Activated CD4-positive, alpha-beta T cell treated with anti-CD3 and anti-CD28 coated beads for 36 hours (primary cell): ENCODE data around the gene SLC17A9. TPM values are rescaled to one million over a fixed set of nuclear protein-coding genes. Genes with fewer than 3 reads are reported as not detected.

Source experiments
- ATAC-seq: fragments of 200-7000 bp; cut with Tn5 transposase; one replicate; pipeline ENCODE4 v1.10.0; 2021; ENCODE audit warnings: mild to moderate bottlenecking, moderate library complexity
- CTCF ChIA-PET: fragments of 350-600 bp; sonication (Branson Sonifier 250); formaldehyde crosslinking; loops from one replicate; lab custom pipeline; 2021; ENCODE audit warnings: antibody characterized with exemption; lab: Charles Lee
- POLR2A ChIA-PET: fragments of 350-600 bp; sonication (Branson Sonifier 250); formaldehyde crosslinking; loops from one replicate; lab custom pipeline; 2021; ENCODE audit warnings: antibody characterized with exemption, inconsistent platforms; lab: Charles Lee
- DNase-seq: peaks from one replicate; pipeline ENCODE4 v3.0.0-alpha.2; 2020
- H3K27ac Mint-ChIP-seq: one replicate; pipeline ENCODE4 v1.8.0; 2021; ENCODE audit warnings: mixed read lengths
- H3K27me3 Mint-ChIP-seq: one replicate; pipeline ENCODE4 v1.8.0; 2021; ENCODE audit warnings: mixed read lengths
- H3K36me3 Mint-ChIP-seq: one replicate; pipeline ENCODE4 v1.8.0; 2021; ENCODE audit warnings: low read depth, mixed read lengths
- H3K4me1 Mint-ChIP-seq: one replicate; pipeline ENCODE4 v1.8.0; 2021; ENCODE audit warnings: mixed read lengths
- H3K4me3 Mint-ChIP-seq: one replicate; pipeline ENCODE4 v1.8.0; 2021; ENCODE audit warnings: mild to moderate bottlenecking, moderate library complexity, mixed read lengths
- H3K9me3 Mint-ChIP-seq: one replicate; pipeline ENCODE4 v1.8.0; 2021; ENCODE audit warnings: low read depth, mixed read lengths
- intact Hi-C, 2 experiments: fragments of 100-400 bp; cut with DNase I in 1 of 2; cut with micrococcal nuclease in 1 of 2; formaldehyde crosslinking; loops; one replicate each; pipeline versions ENCODE4 v1.14.2 to v1.15.1; 2022 to 2024; cut with DNase I, micrococcal nuclease
- total RNA-seq, 2 experiments: library from RNA; stranded (reverse); gene quantifications; one replicate each; pipeline ENCODE4 v1.2.3, GENCODE V29; 2021

Gene SLC17A9
- total RNA-seq, 2 experiments from 2014 or later = 16.2 to 16.5 TPM

GRCh38 chr20:62998449-62998848 lies 45.9 kb downstream of the SLC17A9 start:
- Mint-ChIP-seq H3K36me3 (no peaks in the 10 kb centered on the region), H3K27ac (no peak overlapping the region), H3K27me3 (peaks cover 27% of the 10 kb centered on the region), H3K4me3 (no peak overlapping the region), H3K9me3 (no peaks in the 10 kb centered on the region), H3K4me1 (no peaks in the 10 kb centered on the region)
- CTCF ChIA-PET = interaction anchor here (0.7 kb wide), 1 partner anchor 78 kb away, joined by 4 read pairs; no protein-coding TSS in a partner anchor
- intact Hi-C loops = no loop called here
- DNase-seq (no peak), ATAC-seq (no peak)
- POLR2A ChIA-PET = no interaction called here

- Mint-ChIP-seq H3K4me3 (no peak overlapping the region), H3K9me3 (no peaks in the 10 kb centered on the region), H3K4me1 (no peaks in the 10 kb centered on the region), H3K27me3 (peaks cover 36% of the 10 kb centered on the region), H3K36me3 (no peaks in the 10 kb centered on the region), H3K27ac (no peak overlapping the region)
- ChIA-PET CTCF (interaction anchor here (0.5 to 1.3 kb wide), 3 partner anchors 9 to 343 kb away, joined by 3 to 4 read pairs (median 4); no protein-coding TSS in a partner anchor), POLR2A (no interaction called here)
- ATAC-seq (no peak), DNase-seq (no peak)
- intact Hi-C loops = no loop called here
These were observed 47.1 kb downstream of the SLC17A9 start for GRCh38 chr20:62999580-62999979.

GRCh38 chr20:63000036-63000435 lies 47.5 kb downstream of the SLC17A9 start:
- Mint-ChIP-seq H3K27ac (no peak overlapping the region), H3K9me3 (no peaks in the 10 kb centered on the region), H3K4me1 (no peaks in the 10 kb centered on the region), H3K4me3 (no peak overlapping the region), H3K27me3 (peaks cover 37% of the 10 kb centered on the region), H3K36me3 (no peaks in the 10 kb centered on the region)
- POLR2A ChIA-PET = no interaction called here
- CTCF ChIA-PET = interaction anchor here (0.5 to 1.3 kb wide), 2 partner anchors 9 to 221 kb away, joined by 3 to 4 read pairs; no protein-coding TSS in a partner anchor
- ATAC-seq (no peak), DNase-seq (no peak)
- intact Hi-C loops = no loop called here

DNA sequence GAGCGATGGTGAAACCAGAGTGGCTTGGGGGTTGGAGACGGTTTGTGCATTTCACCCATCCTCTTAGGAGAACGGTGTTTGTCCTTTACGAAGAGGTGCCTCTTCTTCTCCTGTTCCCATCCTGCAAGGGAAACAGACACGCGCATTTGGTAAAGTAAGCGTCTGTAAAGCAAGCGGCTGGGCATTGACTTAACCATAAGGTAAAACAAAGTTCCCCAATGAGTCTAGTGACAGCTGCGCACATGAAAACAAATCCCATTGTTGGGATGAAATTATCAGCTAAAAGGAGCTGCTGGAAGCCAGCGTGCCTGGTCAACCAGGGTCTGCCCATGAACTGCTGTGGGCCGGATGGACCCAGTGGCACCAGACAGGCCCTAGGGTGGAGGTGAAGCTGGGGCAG lies 48.4 kb downstream of the SLC17A9 start:
- Mint-ChIP-seq H3K27me3 (peaks cover 42% of the 10 kb centered on the region), H3K27ac (no peak overlapping the region), H3K9me3 (no peaks in the 10 kb centered on the region), H3K4me3 (no peak overlapping the region), H3K4me1 (no peaks in the 10 kb centered on the region), H3K36me3 (no peaks in the 10 kb centered on the region)
- DNase-seq (no peak), ATAC-seq (no peak)
- ChIA-PET CTCF (interaction anchor here (0.6 kb wide), 3 partner anchors 14 to 93 kb away, joined by 3 to 4 read pairs (median 3); no protein-coding TSS in a partner anchor), POLR2A (no interaction called here)
- intact Hi-C loops = no loop called here

- H3K9me3 Mint-ChIP-seq = no peaks in the 10 kb centered on the region
- no peak for ATAC-seq
- H3K27me3 Mint-ChIP-seq = peaks cover 40% of the 10 kb centered on the region
- ChIA-PET CTCF (interaction anchor here (0.7 to 1.9 kb wide), 2 partner anchors 134 to 1135 kb away, joined by 3 to 5 read pairs; no protein-coding TSS in a partner anchor), POLR2A (no interaction called here)
- H3K4me3 Mint-ChIP-seq = no peak overlapping the region
- H3K27ac Mint-ChIP-seq = no peak overlapping the region
- DNase-seq = no peak
- intact Hi-C loops = no loop called here
- no peaks in the 10 kb centered on the region for H3K36me3 Mint-ChIP-seq
- no peaks in the 10 kb centered on the region for H3K4me1 Mint-ChIP-seq
These were observed 50.0 kb downstream of the SLC17A9 start for GRCh38 chr20:63002511-63002910.

- Mint-ChIP-seq H3K9me3 (no peaks in the 10 kb centered on the region), H3K4me3 (no peak overlapping the region), H3K27me3 (peaks cover 45% of the 10 kb centered on the region), H3K36me3 (no peaks in the 10 kb centered on the region), H3K27ac (no peak overlapping the region), H3K4me1 (peaks cover 6% of the 10 kb centered on the region)
- ChIA-PET POLR2A (no interaction called here), CTCF (interaction anchor here (1.9 kb wide), 1 partner anchor 135 kb away, joined by 5 read pairs; no protein-coding TSS in a partner anchor)
- intact Hi-C loops = no loop called here
- no peak for ATAC-seq
- no peak for DNase-seq
These were observed 51.0 kb downstream of the SLC17A9 start for GRCh38 chr20:63003546-63003945.

- Mint-ChIP-seq H3K9me3 (no peaks in the 10 kb centered on the region), H3K4me1 (peaks cover 14% of the 10 kb centered on the region), H3K27me3 (peaks cover 50% of the 10 kb centered on the region), H3K4me3 (no peak overlapping the region), H3K36me3 (no peaks in the 10 kb centered on the region), H3K27ac (no peak overlapping the region)
- DNase-seq (no peak), ATAC-seq (no peak)
- intact Hi-C loops = loop anchor here in 1 of 2 experiments (5.0 kb wide), 2 partner anchors 102 to 187 kb away; partner anchors contain the start of gene COL9A3
- CTCF ChIA-PET = interaction anchor here (1.4 kb wide), 1 partner anchor 25 kb away, joined by 3 read pairs; no protein-coding TSS in a partner anchor
- POLR2A ChIA-PET = no interaction called here
These were observed 52.3 kb downstream of the SLC17A9 start for GRCh38 chr20:63004607-63005364.

DNA sequence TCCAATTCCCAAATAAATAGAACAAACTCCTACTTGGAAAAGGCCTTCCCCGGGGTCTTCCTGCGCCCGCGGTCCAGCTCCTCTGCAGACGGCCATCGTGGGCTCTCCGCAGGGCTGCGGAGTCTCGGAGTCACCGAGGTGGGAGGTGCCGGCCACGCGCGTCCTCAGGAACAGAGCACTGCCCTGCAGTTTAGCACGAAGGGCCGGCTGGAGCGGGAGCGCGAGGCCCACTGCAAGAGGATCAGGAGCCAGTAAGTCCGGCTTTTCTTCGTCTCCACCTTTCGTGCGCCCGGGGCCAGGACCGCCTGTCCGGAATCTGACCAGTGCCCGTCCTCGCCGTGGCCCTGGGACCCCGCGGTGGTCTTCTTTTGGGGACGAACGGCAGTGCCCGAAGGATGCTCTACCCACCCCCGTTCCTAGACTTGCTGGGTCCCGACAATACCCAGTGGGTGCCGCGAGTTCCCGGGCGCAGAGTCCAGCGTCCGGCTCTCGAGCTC lies 52.9 kb downstream of the SLC17A9 start:
- no peak overlapping the region for H3K4me3 Mint-ChIP-seq

GRCh38 chr20:63005862-63006539 lies 53.5 kb downstream of the SLC17A9 start:
- no peak overlapping the region for H3K4me3 Mint-ChIP-seq
- DNase-seq (no peak), ATAC-seq (no peak)
- ChIA-PET CTCF (interaction anchor here (0.6 to 1.4 kb wide), 2 partner anchors 27 to 513 kb away, joined by 3 read pairs; no protein-coding TSS in a partner anchor), POLR2A (no interaction called here)
- H3K36me3 Mint-ChIP-seq = no peaks in the 10 kb centered on the region
- H3K27me3 Mint-ChIP-seq = peaks cover 47% of the 10 kb centered on the region
- intact Hi-C loops = loop anchor here (2.0 to 5.0 kb wide), 3 partner anchors 104 to 189 kb away; partner anchors contain the start of gene COL9A3 (in 1 of the 2)
- no peaks in the 10 kb centered on the region for H3K9me3 Mint-ChIP-seq
- H3K4me1 Mint-ChIP-seq = peaks cover 21% of the 10 kb centered on the region
- H3K27ac Mint-ChIP-seq = no peak overlapping the region

More for the DNA sequence above, 52.9 kb downstream of the SLC17A9 start:
- no peaks in the 10 kb centered on the region for H3K9me3 Mint-ChIP-seq
- H3K27me3 Mint-ChIP-seq = peaks cover 50% of the 10 kb centered on the region
- peaks cover 20% of the 10 kb centered on the region for H3K4me1 Mint-ChIP-seq
- ATAC-seq (no peak), DNase-seq (no peak)
- no peaks in the 10 kb centered on the region for H3K36me3 Mint-ChIP-seq
- POLR2A ChIA-PET = no interaction called here
- no peak overlapping the region for H3K27ac Mint-ChIP-seq
- CTCF ChIA-PET = interaction anchor here (1.4 kb wide), 1 partner anchor 26 kb away, joined by 3 read pairs; no protein-coding TSS in a partner anchor
- intact Hi-C loops = loop anchor here in 1 of 2 experiments (5.0 kb wide), 2 partner anchors 103 to 188 kb away; partner anchors contain the start of gene COL9A3

DNA sequence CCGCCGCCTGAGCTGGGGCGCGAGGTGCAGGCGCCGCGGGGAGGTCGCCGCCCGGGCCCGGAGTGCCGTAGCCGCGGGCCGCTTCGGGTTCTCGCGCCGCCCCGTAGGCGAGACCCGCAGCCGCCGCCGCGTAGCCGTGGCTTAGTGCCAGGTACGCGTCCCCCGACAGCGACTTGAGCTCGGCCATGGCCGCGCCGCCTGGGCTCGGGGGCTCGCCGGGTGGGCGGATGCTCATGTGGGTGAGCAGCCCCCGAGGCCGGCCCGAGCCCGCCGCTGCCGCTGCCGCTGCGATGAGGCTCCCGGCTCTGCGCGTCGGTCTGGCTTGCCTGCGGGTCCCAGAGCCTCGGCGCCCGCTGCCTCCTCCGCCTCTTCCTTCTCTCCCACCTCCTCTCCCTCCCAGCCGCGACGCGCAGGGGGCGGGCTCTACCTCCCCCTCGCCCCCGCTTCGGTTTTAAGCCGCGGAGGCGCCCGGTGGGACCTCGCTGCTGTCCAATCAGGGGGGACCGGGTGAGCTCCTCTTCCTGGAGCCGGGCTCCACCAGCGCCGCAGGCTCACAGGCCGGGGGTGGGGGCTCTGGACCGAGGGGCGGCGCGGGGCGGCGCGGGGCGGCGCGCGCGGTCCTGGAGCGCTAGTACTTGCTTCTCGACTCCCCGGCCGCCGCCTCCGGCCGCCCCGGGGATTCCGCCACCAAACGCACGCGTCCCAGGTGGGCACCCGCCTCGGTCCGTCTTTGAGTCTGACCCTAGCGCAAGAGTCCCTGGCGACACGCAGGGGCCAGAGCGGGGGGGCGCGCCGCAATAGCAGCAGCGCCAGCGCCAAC lies 54.2 kb downstream of the SLC17A9 start, which contains the start of gene BHLHE23:
Gene BHLHE23, minus strand, starts transcription at position 425 of the 820 bp plus-strand sequence. Its CDS starts 190 bp downstream, at position 235.
- DNase-seq = no peak
- intact Hi-C loops = loop anchor here (2.0 to 5.0 kb wide), 3 partner anchors 104 to 189 kb away; partner anchors contain the start of gene COL9A3 (in 1 of the 2)
- H3K27ac Mint-ChIP-seq = no peak within 1 kb of the TSS
- CTCF ChIA-PET = interaction anchor here (0.6 kb wide), 1 partner anchor 513 kb away, joined by 3 read pairs; no protein-coding TSS in a partner anchor
- POLR2A ChIA-PET = no interaction called here
- peaks cover 48% of the 10 kb centered on the region for H3K27me3 Mint-ChIP-seq
- no peaks in the 10 kb centered on the region for H3K36me3 Mint-ChIP-seq
- no peak within 1 kb of the TSS for H3K4me3 Mint-ChIP-seq
- no peak for ATAC-seq
- peaks cover 21% of the 10 kb centered on the region for H3K4me1 Mint-ChIP-seq
- no peaks in the 10 kb centered on the region for H3K9me3 Mint-ChIP-seq
